GM12878 (cell line): Measurements from ENCODE around the gene KIDINS220. TPM values are rescaled to one million over a fixed set of nuclear protein-coding genes. Genes with fewer than 3 reads are reported as not detected.

Experiments
- CBFB ChIP-seq: IDR thresholded peaks from 2 replicates; pipeline ENCODE4 v1.6.1; 2016; ENCODE audit warnings: antibody characterized with exemption, low read depth
- CBX5 ChIP-seq: sonication (generic); IDR thresholded peaks from 2 replicates; pipeline ENCODE4 v1.6.1; 2016; ENCODE audit warnings: low read depth, moderate library complexity, mild to moderate bottlenecking, inconsistent platforms
- CTCF ChIP-seq, 3 experiments: IDR thresholded peaks in 2 of 3; conservative IDR thresholded peaks in 1 of 3; 2 replicates each; pipeline ENCODE4 v1.5.1; 2011; ENCODE audit warnings: low read depth in 3 of 3, low read length in 3 of 3, mild to moderate bottlenecking in 3 of 3, control low read depth in 2 of 3, moderate library complexity in 2 of 3, inconsistent platforms in 1 of 3, mixed read lengths in 1 of 3; ENCODE audit not compliant: control insufficient read depth in 2 of 3, insufficient read depth in 1 of 3; ENCODE audit errors: extremely low read depth in 1 of 3
- E2F4 ChIP-seq: IDR thresholded peaks from 2 replicates; pipeline ENCODE4 v1.6.1; 2012; ENCODE audit warnings: low read depth, low read length, improper control_type of control experiment
- ESRRA ChIP-seq: IDR thresholded peaks from 2 replicates; pipeline ENCODE4 v1.6.1; 2012; ENCODE audit warnings: mild to moderate bottlenecking, low read length, improper control_type of control experiment
- FOS ChIP-seq: IDR thresholded peaks from 3 replicates; pipeline ENCODE4 v1.6.1; 2011; ENCODE audit warnings: borderline replicate concordance; ENCODE audit not compliant: insufficient read length; ENCODE audit errors: extremely low read depth
- HSF1 ChIP-seq: fragments of 150-350 bp; IDR thresholded peaks from 2 replicates; pipeline ENCODE4 v1.6.1; 2014; ENCODE audit warnings: mild to moderate bottlenecking, low read depth, low read length
- IRF5 ChIP-seq: fragments of 450-650 bp; IDR thresholded peaks from 2 replicates; pipeline ENCODE4 v1.6.1; 2017; ENCODE audit warnings: borderline replicate concordance
- KDM1A ChIP-seq: fragments of 200-600 bp; sonication (generic); IDR thresholded peaks from 2 replicates; pipeline ENCODE4 v1.6.1; 2016; ENCODE audit warnings: borderline replicate concordance
- MEF2A ChIP-seq: IDR thresholded peaks from 2 replicates; pipeline ENCODE4 v1.6.1; 2011; ENCODE audit warnings: low read depth, mild to moderate bottlenecking, low read length, moderate library complexity; ENCODE audit not compliant: insufficient read depth
- MTA3 ChIP-seq: IDR thresholded peaks from 2 replicates; pipeline ENCODE4 v1.6.1; 2012; ENCODE audit warnings: low read length, inconsistent platforms, borderline replicate concordance
- MXI1 ChIP-seq: fragments of 150-350 bp; IDR thresholded peaks from 2 replicates; pipeline ENCODE4 v1.6.1; 2011; ENCODE audit warnings: low read depth, mild to moderate bottlenecking, inconsistent platforms, low read length, improper control_type of control experiment
- POLR2A ChIP-seq: IDR thresholded peaks from 2 replicates; pipeline ENCODE4 v1.6.1; 2011; ENCODE audit warnings: low read depth, mild to moderate bottlenecking, low read length
- POLR2AphosphoS2 ChIP-seq: IDR thresholded peaks from 2 replicates; pipeline ENCODE4 v1.6.1; 2011; ENCODE audit warnings: low read depth, mild to moderate bottlenecking, low read length, improper control_type of control experiment, moderate library complexity
- PRDM15 ChIP-seq: fragments of 450-650 bp; formaldehyde crosslinking; IDR thresholded peaks from 2 replicates; pipeline ENCODE4 v1.4.0; 2020; ENCODE audit warnings: mild to moderate bottlenecking, moderate library complexity
- RBBP5 ChIP-seq: fragments of 200-600 bp; sonication (generic); conservative IDR thresholded peaks from 2 replicates; pipeline ENCODE4 v1.6.1; 2016
- SMC3 ChIP-seq: IDR thresholded peaks from 2 replicates; pipeline ENCODE4 v1.6.1; 2011; ENCODE audit warnings: low read length, improper control_type of control experiment, borderline replicate concordance
- WRNIP1 ChIP-seq: IDR thresholded peaks from 2 replicates; pipeline ENCODE4 v1.6.1; 2011; ENCODE audit warnings: low read depth, low read length, improper control_type of control experiment, borderline replicate concordance
- YBX1 ChIP-seq: fragments of 450-650 bp; IDR thresholded peaks from 2 replicates; pipeline ENCODE4 v1.6.1; 2016; ENCODE audit warnings: antibody characterized with exemption
- YY1 ChIP-seq: IDR thresholded peaks from 2 replicates; pipeline ENCODE4 v1.6.1; 2011; ENCODE audit warnings: low read depth, mild to moderate bottlenecking, low read length
- polyA plus RNA-seq, 11 experiments: library from polyadenylated mRNA; depleted of rRNA in 4 of 11; unstranded in 6 of 11; stranded (reverse) in 5 of 11; fragments of >200 nt; fragmentation: Nextera tagmentation in 4 of 11; fragmentation: Illumina TruSeq in 1 of 11; extraction: Ambion mirVana in 4 of 11; extraction: Trizol in 1 of 11; gene quantifications; 1 replicate in 1 of 11; 2 replicates in 10 of 11; pipeline versions ENCODE4 v1.2.1 to v1.2.3, GENCODE V29; 2011 to 2016; ENCODE audit warnings: inconsistent platforms in 2 of 11, missing spikeins in 2 of 11, low read depth in 1 of 11
- total RNA-seq, 4 experiments: library from RNA; depleted of rRNA in 3 of 4; stranded (reverse); fragments of >200 nt in 3 of 4; fragmentation: Illumina TruSeq in 1 of 4; extraction: Trizol in 1 of 4; gene quantifications; 2 replicates each; pipeline versions ENCODE4 v1.2.1 to v1.2.3, GENCODE V29; 2013 to 2021

KIDINS220 gene
- total and polyA plus RNA-seq, 10 of the 15 experiments (the other 5 are each of a cell fraction or from before 2014, with no cell fraction given) = 6.0 to 31.2 (median 16.0) TPM

GRCh38 chr2:8680822-8681760, 156.3 kb downstream of the KIDINS220 start (continued):
- TF ChIP-seq MTA3 (no peak), MEF2A (no peak), HSF1 (no peak), PRDM15 (CRISPR knock-in tag) (no peak), CBX5 (no peak), MXI1 (no peak; the same call in 1 of the 2 replicates), YBX1 (no peak), POLR2AphosphoS2 (peak; percentile 65; the same call in 1 of the 2 replicates), CTCF (IDR thresholded peaks at IDR 0.05 in 2 of 3, conservative IDR thresholded peaks at IDR 0.05 in 1 of 3; ENCODE audit: control insufficient read depth in 2 of 3, extremely low read depth in 1 of 3, insufficient read depth in 1 of 3, low read depth in 3 of 3, low read length in 3 of 3) (no peak), YY1 (no peak), RBBP5 (no peak), POLR2A (no peak), E2F4 (no peak), FOS (no peak), SMC3 (no peak), WRNIP1 (no peak), IRF5 (no peak), KDM1A (no peak), ESRRA (peak; percentile 83; the same call in 1 of the 2 replicates), CBFB (no peak)
